H9 (cell line): ENCODE results near the gene USP34. TPM values are rescaled to one million over a fixed set of nuclear protein-coding genes. Genes with fewer than 3 reads are reported as not detected.

Source experiments
- DNase-seq: peaks from one replicate; pipeline ENCODE4 v3.0.0-alpha.2; 2017
- H2AFZ ChIP-seq: one replicate; pipeline ENCODE4 v1.6.1; 2013; ENCODE audit warnings: mild to moderate bottlenecking, low read length, control low read depth, moderate library complexity
- H2AK5ac ChIP-seq: 2 replicates; pipeline ENCODE4 v1.6.1; 2013; ENCODE audit warnings: low read length, control low read depth, mixed read lengths; ENCODE audit not compliant: insufficient read length
- H2BK120ac ChIP-seq: one replicate; pipeline ENCODE4 v1.6.1; 2013; ENCODE audit warnings: low read depth, mild to moderate bottlenecking, low read length, control low read depth, inconsistent platforms; ENCODE audit not compliant: poor library complexity, severe bottlenecking
- H2BK12ac ChIP-seq: 2 replicates; pipeline ENCODE4 v1.6.1; 2013; ENCODE audit warnings: low read length, control low read depth, mixed read lengths, low read depth; ENCODE audit not compliant: insufficient read length
- H2BK15ac ChIP-seq: 2 replicates; pipeline ENCODE4 v1.6.1; 2013; ENCODE audit warnings: low read depth, low read length, control low read depth
- H2BK20ac ChIP-seq: one replicate; pipeline ENCODE4 v1.6.1; 2013; ENCODE audit warnings: low read depth, mild to moderate bottlenecking, low read length, control low read depth, inconsistent platforms; ENCODE audit not compliant: poor library complexity, severe bottlenecking
- H2BK5ac ChIP-seq: 2 replicates; pipeline ENCODE4 v1.6.1; 2013; ENCODE audit warnings: low read length, control low read depth, mixed read lengths; ENCODE audit not compliant: insufficient read length
- H3K14ac ChIP-seq: 2 replicates; pipeline ENCODE4 v1.6.1; 2013; ENCODE audit warnings: low read length, control low read depth; ENCODE audit not compliant: insufficient read depth
- H3K18ac ChIP-seq: 2 replicates; pipeline ENCODE4 v1.6.1; 2013; ENCODE audit warnings: low read depth, mild to moderate bottlenecking, mixed read lengths, low read length, control low read depth; ENCODE audit not compliant: insufficient read length
- H3K23ac ChIP-seq: 2 replicates; pipeline ENCODE4 v1.6.1; 2013; ENCODE audit warnings: low read length, control low read depth, mixed read lengths, low read depth; ENCODE audit not compliant: insufficient read length
- H3K23me2 ChIP-seq: 2 replicates; pipeline ENCODE4 v1.6.1; 2013; ENCODE audit warnings: low read depth, mild to moderate bottlenecking, mixed read lengths, low read length, control low read depth; ENCODE audit not compliant: insufficient read length, poor library complexity, severe bottlenecking
- H3K27ac ChIP-seq: 2 replicates; pipeline ENCODE4 v1.5.1; 2013; ENCODE audit warnings: low read length, control low read depth, mixed read lengths, low read depth; ENCODE audit not compliant: insufficient read length
- H3K27me3 ChIP-seq: 2 replicates; pipeline ENCODE4 v1.6.1; 2013; ENCODE audit warnings: low read length, control low read depth, inconsistent platforms; ENCODE audit not compliant: insufficient read depth
- H3K4ac ChIP-seq: 2 replicates; pipeline ENCODE4 v1.6.1; 2013; ENCODE audit warnings: low read depth, mild to moderate bottlenecking, control low read depth, inconsistent platforms, low read length, moderate library complexity
- H3K4me1 ChIP-seq: 2 replicates; pipeline ENCODE4 v1.6.1; 2013; ENCODE audit warnings: low read length, control low read depth, inconsistent platforms; ENCODE audit not compliant: insufficient read depth
- H3K4me2 ChIP-seq: 2 replicates; pipeline ENCODE4 v1.6.1; 2013; ENCODE audit warnings: low read length, control low read depth, mixed read lengths; ENCODE audit not compliant: insufficient read length, insufficient read depth
- H3K56ac ChIP-seq: 2 replicates; pipeline ENCODE4 v1.6.1; 2013; ENCODE audit warnings: low read depth, mild to moderate bottlenecking, mixed read lengths, low read length, control low read depth; ENCODE audit not compliant: insufficient read length
- H3K79me1 ChIP-seq: 2 replicates; pipeline ENCODE4 v1.6.1; 2013; ENCODE audit warnings: low read depth, mild to moderate bottlenecking, moderate library complexity, low read length, control low read depth, inconsistent platforms; ENCODE audit not compliant: insufficient read depth, poor library complexity, severe bottlenecking
- H3K79me2 ChIP-seq: 2 replicates; pipeline ENCODE4 v1.6.1; 2013; ENCODE audit warnings: low read length, control low read depth, inconsistent platforms; ENCODE audit not compliant: insufficient read depth
- H3K9ac ChIP-seq: 2 replicates; pipeline ENCODE4 v1.6.1; 2013; ENCODE audit warnings: low read length, control low read depth, mixed read lengths; ENCODE audit not compliant: insufficient read length; ENCODE audit errors: extremely low read depth
- H3K9me3 ChIP-seq: one replicate; pipeline ENCODE4 v1.6.1; 2013; ENCODE audit warnings: low read depth, low read length, inconsistent platforms; ENCODE audit not compliant: control insufficient read depth
- H3T11ph ChIP-seq: one replicate; pipeline ENCODE4 v1.6.1; 2013; ENCODE audit warnings: mild to moderate bottlenecking, low read length, control low read depth, inconsistent platforms
- H4K20me1 ChIP-seq: one replicate; pipeline ENCODE4 v1.6.1; 2013; ENCODE audit not compliant: control insufficient read depth, insufficient read length, insufficient read depth
- H4K5ac ChIP-seq: 2 replicates; pipeline ENCODE4 v1.6.1; 2013; ENCODE audit warnings: low read depth, mild to moderate bottlenecking, mixed read lengths, low read length, control low read depth; ENCODE audit not compliant: insufficient read length
- H4K8ac ChIP-seq: replicated peaks from 2 replicates; pipeline ENCODE4 v1.6.1; 2013; ENCODE audit warnings: low read length, control low read depth, mixed read lengths, low read depth; ENCODE audit not compliant: insufficient read length
- H4K91ac ChIP-seq: 2 replicates; pipeline ENCODE4 v1.6.1; 2013; ENCODE audit warnings: low read depth, mild to moderate bottlenecking, moderate library complexity, mixed read lengths, low read length, control low read depth; ENCODE audit not compliant: insufficient read length
- H3K27ac Mint-ChIP-seq, 3 experiments: 2 replicates in 2 of 3; 3 replicates in 1 of 3; pipeline ENCODE4 v1.8.0; 2020 to 2021; ENCODE audit warnings: mixed read lengths in 3 of 3, mild to moderate bottlenecking in 1 of 3, moderate library complexity in 1 of 3
- H3K27me3 Mint-ChIP-seq: 2 replicates; pipeline ENCODE4 v1.8.0; 2021; ENCODE audit warnings: low read depth, mild to moderate bottlenecking, moderate library complexity, mixed read lengths
- H3K36me3 Mint-ChIP-seq, 3 experiments: 2 replicates in 2 of 3; 3 replicates in 1 of 3; pipeline ENCODE4 v1.8.0; 2020 to 2021; ENCODE audit warnings: low read depth in 3 of 3, mixed read lengths in 3 of 3; ENCODE audit not compliant: insufficient read depth in 1 of 3
- H3K4me1 Mint-ChIP-seq, 2 experiments: 2 replicates each; pipeline ENCODE4 v1.8.0; 2020; ENCODE audit warnings: mixed read lengths in 2 of 2
- H3K4me3 Mint-ChIP-seq, 2 experiments: 2 replicates in 1 of 2; 3 replicates in 1 of 2; pipeline ENCODE4 v1.8.0; 2020 to 2021; ENCODE audit warnings: mild to moderate bottlenecking in 2 of 2, mixed read lengths in 2 of 2, moderate library complexity in 1 of 2
- H3K9me3 Mint-ChIP-seq, 2 experiments: 2 replicates in 1 of 2; 3 replicates in 1 of 2; pipeline ENCODE4 v1.8.0; 2020; ENCODE audit warnings: mild to moderate bottlenecking in 2 of 2, mixed read lengths in 2 of 2, moderate library complexity in 1 of 2
- WGBS: extraction: QIAGEN DNeasy Blood & Tissue Kit; methylation state at CpG from one replicate; pipeline ENCODE4 v1.1.7; 2013; ENCODE audit warnings: missing lambda C conversion rate, low lambda C conversion rate, mixed read lengths; ENCODE audit not compliant: insufficient read length; ENCODE audit errors: extremely low coverage; 5-methylcytosine and 5-hydroxymethylcytosine counted together
- total RNA-seq: library from RNA; stranded (reverse); gene quantifications from 2 replicates; pipeline ENCODE4 v1.2.1, GENCODE V29; 2021
- TF ChIP-seq, protein P1 (sequence below): fragments of 200-600 bp; sonication (generic); conservative IDR thresholded peaks from 3 replicates; pipeline ENCODE4 v1.8.0; 2021; ENCODE audit warnings: antibody characterized with exemption, mild to moderate bottlenecking

Gene USP34
- total RNA-seq, 1 experiment from 2014 or later, result 93.9 TPM

DNA sequence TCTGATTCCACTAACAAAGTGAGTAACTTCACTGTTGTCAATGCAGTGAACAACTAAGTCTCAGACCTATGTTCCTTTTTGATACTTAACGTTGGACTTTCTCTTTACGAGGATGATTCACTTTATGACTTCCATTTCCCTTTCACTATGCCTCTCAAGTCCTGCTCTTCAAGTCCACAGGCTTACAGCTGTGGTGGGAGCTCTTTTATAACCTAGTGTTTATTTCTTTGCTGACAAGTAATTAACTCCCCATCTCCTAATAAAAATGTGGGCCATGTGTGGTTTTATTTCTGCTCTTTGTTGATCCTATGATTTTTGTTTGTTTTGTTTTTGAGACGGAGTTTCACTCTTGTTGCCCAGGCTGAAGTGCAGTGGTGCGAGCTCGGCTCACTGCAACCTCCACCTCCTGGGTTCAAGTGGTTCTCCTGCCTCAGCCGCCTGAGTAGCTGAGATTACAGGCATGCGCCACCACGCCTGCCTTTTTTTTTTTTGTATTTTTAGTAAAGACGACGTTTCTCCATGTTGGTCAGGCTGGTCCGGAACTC lies 142.1 kb downstream of the USP34 start:
- H4K8ac ChIP-seq, result no peak overlapping the region

More for the DNA sequence above, 142.1 kb downstream of the USP34 start:
- Histone ChIP-seq H3K18ac (no peak overlapping the region), H3K27ac (no peak overlapping the region), H3K79me1 (no peaks in the 10 kb centered on the region), H4K5ac (no peak overlapping the region), H3K14ac (no peak overlapping the region), H3K4ac (no peak overlapping the region), H2AFZ (no peak overlapping the region), H2AK5ac (no peak overlapping the region), H2BK12ac (no peak overlapping the region), H4K20me1 (no peaks in the 10 kb centered on the region), H3K4me1 (no peaks in the 10 kb centered on the region; the same call in 1 of the 2 replicates), H3K9ac (no peak overlapping the region), H2BK5ac (no peak overlapping the region), H3T11ph (no peak overlapping the region), H3K27me3 (no peaks in the 10 kb centered on the region), H3K79me2 (no peaks in the 10 kb centered on the region), H3K23ac (no peak overlapping the region), H3K23me2 (no peaks in the 10 kb centered on the region), H3K9me3 (no peaks in the 10 kb centered on the region), H3K56ac (no peak overlapping the region), H3K4me2 (no peak overlapping the region), H4K91ac (no peak overlapping the region), H2BK20ac (no peak overlapping the region), H2BK15ac (no peak overlapping the region), H2BK120ac (no peak overlapping the region)
- Mint-ChIP-seq H3K4me3 (no peak overlapping the region), H3K27ac (peak overlapping the region in 2 of 3 experiments; percentile 3 to 28; a peak in 3 of 7 replicates), H3K9me3 (no peaks in the 10 kb centered on the region), H3K27me3 (no peaks in the 10 kb centered on the region), H3K4me1 (peaks cover 10 to 11% of the 10 kb centered on the region in 2 experiments), H3K36me3 (peaks cover 8 to 43% (median 36%) of the 10 kb centered on the region in 3 experiments; a peak in 6 of 7 replicates)
- TF ChIP-seq, protein P1, sequence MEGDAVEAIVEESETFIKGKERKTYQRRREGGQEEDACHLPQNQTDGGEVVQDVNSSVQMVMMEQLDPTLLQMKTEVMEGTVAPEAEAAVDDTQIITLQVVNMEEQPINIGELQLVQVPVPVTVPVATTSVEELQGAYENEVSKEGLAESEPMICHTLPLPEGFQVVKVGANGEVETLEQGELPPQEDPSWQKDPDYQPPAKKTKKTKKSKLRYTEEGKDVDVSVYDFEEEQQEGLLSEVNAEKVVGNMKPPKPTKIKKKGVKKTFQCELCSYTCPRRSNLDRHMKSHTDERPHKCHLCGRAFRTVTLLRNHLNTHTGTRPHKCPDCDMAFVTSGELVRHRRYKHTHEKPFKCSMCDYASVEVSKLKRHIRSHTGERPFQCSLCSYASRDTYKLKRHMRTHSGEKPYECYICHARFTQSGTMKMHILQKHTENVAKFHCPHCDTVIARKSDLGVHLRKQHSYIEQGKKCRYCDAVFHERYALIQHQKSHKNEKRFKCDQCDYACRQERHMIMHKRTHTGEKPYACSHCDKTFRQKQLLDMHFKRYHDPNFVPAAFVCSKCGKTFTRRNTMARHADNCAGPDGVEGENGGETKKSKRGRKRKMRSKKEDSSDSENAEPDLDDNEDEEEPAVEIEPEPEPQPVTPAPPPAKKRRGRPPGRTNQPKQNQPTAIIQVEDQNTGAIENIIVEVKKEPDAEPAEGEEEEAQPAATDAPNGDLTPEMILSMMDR, result no peak
- no peak for DNase-seq
- no CpG with 5 or more reads among the region's 11 CpGs for WGBS
